ENCODE measurements around the gene RAB1B.

RAB1B gene

GRCh38 chr11:66294626-66295620 lies 26.5 kb downstream of the RAB1B start:
- TF ChIP-seq FOXP2 (optimal IDR thresholded peaks at IDR 0.05; ENCODE audit: borderline replicate concordance, extremely low read depth, extremely low read length, insufficient read depth) (no peak), SIN3A (IDR thresholded peaks at IDR 0.05; ENCODE audit: borderline replicate concordance, insufficient read depth, low read length) (no peak), REST (IDR thresholded peaks at IDR 0.05; ENCODE audit: insufficient read depth in 1 of 2, low read depth in 2 of 2, low read length in 2 of 2) (no peak), TAF1 (IDR thresholded peaks at IDR 0.05; ENCODE audit: borderline replicate concordance, insufficient read depth, low read length) (no peak)

GRCh38 chr11:66297610-66298009 lies 29.2 kb downstream of the RAB1B start:
- TF ChIP-seq FOXP2 (optimal IDR thresholded peaks at IDR 0.05; ENCODE audit: borderline replicate concordance, extremely low read depth, extremely low read length, insufficient read depth) (no peak), SIN3A (IDR thresholded peaks at IDR 0.05; ENCODE audit: borderline replicate concordance, insufficient read depth, low read length) (no peak), REST (IDR thresholded peaks at IDR 0.05; ENCODE audit: insufficient read depth in 1 of 2, low read depth in 2 of 2, low read length in 2 of 2) (no peak), TAF1 (IDR thresholded peaks at IDR 0.05; ENCODE audit: borderline replicate concordance, insufficient read depth, low read length) (no peak), POLR2AphosphoS5 (IDR thresholded peaks at IDR 0.05; ENCODE audit: low read depth, low read length) (no peak)

GRCh38 chr11:66299186-66299585 lies 30.7 kb downstream of the RAB1B start:
- no peak for TF ChIP-seq TAF1 (IDR thresholded peaks at IDR 0.05; ENCODE audit: borderline replicate concordance, insufficient read depth, low read length)

- TF ChIP-seq POLR2AphosphoS5 (IDR thresholded peaks at IDR 0.05; ENCODE audit: low read depth, low read length) (no peak), REST (IDR thresholded peaks at IDR 0.05; ENCODE audit: insufficient read depth in 1 of 2, low read depth in 2 of 2, low read length in 2 of 2) (no peak), FOXP2 (optimal IDR thresholded peaks at IDR 0.05; ENCODE audit: borderline replicate concordance, extremely low read depth, extremely low read length, insufficient read depth) (no peak), TAF1 (IDR thresholded peaks at IDR 0.05; ENCODE audit: borderline replicate concordance, insufficient read depth, low read length) (no peak), SIN3A (IDR thresholded peaks at IDR 0.05; ENCODE audit: borderline replicate concordance, insufficient read depth, low read length) (no peak)
Measured at GRCh38 chr11:66302656-66303055, 34.2 kb downstream of the RAB1B start.

- TF ChIP-seq FOXP2 (optimal IDR thresholded peaks at IDR 0.05; ENCODE audit: borderline replicate concordance, extremely low read depth, extremely low read length, insufficient read depth): no peak
- no peak for TF ChIP-seq TAF1 (IDR thresholded peaks at IDR 0.05; ENCODE audit: borderline replicate concordance, insufficient read depth, low read length)
- TF ChIP-seq REST (IDR thresholded peaks at IDR 0.05; ENCODE audit: insufficient read depth in 1 of 2, low read depth in 2 of 2, low read length in 2 of 2): no peak
- TF ChIP-seq SIN3A (IDR thresholded peaks at IDR 0.05; ENCODE audit: borderline replicate concordance, insufficient read depth, low read length): no peak
- no peak for TF ChIP-seq POLR2AphosphoS5 (IDR thresholded peaks at IDR 0.05; ENCODE audit: low read depth, low read length)
Measured at GRCh38 chr11:66309475-66309874, 41.0 kb downstream of the RAB1B start.
